ENCODE data around the gene DNER.
"Not testable (repeated sequence)": the region's sequence is repeated elsewhere in the genome, so short reads cannot be mapped to it uniquely, and the experiment has no call there.

DNER gene

DNA sequence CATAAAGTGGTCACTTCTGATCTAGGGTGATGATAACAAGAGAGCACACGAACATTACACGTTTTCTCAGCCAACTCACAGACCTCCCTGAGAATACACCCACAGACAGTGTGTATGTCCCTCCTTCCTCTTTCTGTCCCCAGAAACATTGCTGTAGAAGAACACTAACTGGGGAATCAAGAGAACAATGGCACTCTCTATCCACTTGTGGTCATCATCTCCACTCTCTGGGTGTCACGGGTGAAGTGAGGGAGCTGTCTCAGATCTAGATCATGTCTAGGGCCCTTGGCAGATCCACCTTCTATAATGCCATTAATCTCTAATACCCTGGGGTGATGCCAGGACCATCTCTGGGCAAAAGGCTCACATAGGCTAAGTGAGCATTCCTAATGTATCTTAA lies 97.9 kb downstream of the DNER start:
- Histone ChIP-seq H3K4me1 (ENCODE audit: insufficient read depth, low read length, poor library complexity, severe bottlenecking) (no peaks in the 10 kb centered on the region), H3K9ac (ENCODE audit: low read depth, low read length, poor library complexity, severe bottlenecking) (no peak overlapping the region), H3K9me3 (ENCODE audit: insufficient read depth, low read depth, low read length) (no peaks in the 10 kb centered on the region), H4K20me1 (ENCODE audit: insufficient read depth, low read length, poor library complexity, severe bottlenecking) (no peaks in the 10 kb centered on the region), H3K9me2 (replicated peaks; ENCODE audit: low read depth, low read length) (no peaks in the 10 kb centered on the region), H3K4me3 (ENCODE audit: low read length, poor library complexity, severe bottlenecking) (no peak overlapping the region), H2AFZ (ENCODE audit: low read length) (no peak overlapping the region), H3K27me3 (ENCODE audit: insufficient read depth, low read length, poor library complexity, severe bottlenecking) (no peaks in the 10 kb centered on the region), H3F3A (ENCODE audit: low read depth) (no peaks in the 10 kb centered on the region), H3K79me2 (ENCODE audit: insufficient read depth, low read length) (no peaks in the 10 kb centered on the region), H3K4me2 (ENCODE audit: low read depth, low read length, poor library complexity, severe bottlenecking) (no peak overlapping the region), H3K36me3 (ENCODE audit: insufficient read depth, low read length) (no peaks in the 10 kb centered on the region)
- TF ChIP-seq, protein P1, sequence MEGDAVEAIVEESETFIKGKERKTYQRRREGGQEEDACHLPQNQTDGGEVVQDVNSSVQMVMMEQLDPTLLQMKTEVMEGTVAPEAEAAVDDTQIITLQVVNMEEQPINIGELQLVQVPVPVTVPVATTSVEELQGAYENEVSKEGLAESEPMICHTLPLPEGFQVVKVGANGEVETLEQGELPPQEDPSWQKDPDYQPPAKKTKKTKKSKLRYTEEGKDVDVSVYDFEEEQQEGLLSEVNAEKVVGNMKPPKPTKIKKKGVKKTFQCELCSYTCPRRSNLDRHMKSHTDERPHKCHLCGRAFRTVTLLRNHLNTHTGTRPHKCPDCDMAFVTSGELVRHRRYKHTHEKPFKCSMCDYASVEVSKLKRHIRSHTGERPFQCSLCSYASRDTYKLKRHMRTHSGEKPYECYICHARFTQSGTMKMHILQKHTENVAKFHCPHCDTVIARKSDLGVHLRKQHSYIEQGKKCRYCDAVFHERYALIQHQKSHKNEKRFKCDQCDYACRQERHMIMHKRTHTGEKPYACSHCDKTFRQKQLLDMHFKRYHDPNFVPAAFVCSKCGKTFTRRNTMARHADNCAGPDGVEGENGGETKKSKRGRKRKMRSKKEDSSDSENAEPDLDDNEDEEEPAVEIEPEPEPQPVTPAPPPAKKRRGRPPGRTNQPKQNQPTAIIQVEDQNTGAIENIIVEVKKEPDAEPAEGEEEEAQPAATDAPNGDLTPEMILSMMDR (conservative IDR thresholded peaks at IDR 0.05; ENCODE audit: low read length): no peak
- TF ChIP-seq EZH2phosphoT487 (IDR thresholded peaks at IDR 0.05; ENCODE audit: borderline replicate concordance): no peak

DNA sequence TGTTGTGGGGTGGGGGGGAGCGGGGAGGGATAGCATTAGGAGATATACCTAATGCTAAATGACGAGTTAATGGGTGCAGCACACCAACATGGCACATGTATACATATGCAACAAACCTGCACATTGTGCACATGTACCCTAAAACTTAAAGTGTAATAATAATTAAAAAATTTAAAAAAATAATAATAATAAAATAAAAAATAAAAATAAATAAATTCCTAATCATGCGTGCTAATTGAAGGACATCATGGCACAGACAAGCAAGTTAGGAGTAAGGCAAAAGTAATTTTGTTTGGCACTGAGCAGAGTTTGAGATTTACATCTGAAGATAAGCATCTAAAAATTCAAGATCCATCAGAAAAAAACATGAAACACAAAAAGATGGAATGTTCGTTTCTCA lies 100.3 kb downstream of the DNER start:
- H3K36me3 ChIP-seq (ENCODE audit: insufficient read depth, low read length); H3K9me3 ChIP-seq (ENCODE audit: insufficient read depth, low read depth, low read length); H3K9me2 ChIP-seq (replicated peaks; ENCODE audit: low read depth, low read length): not testable (repeated sequence)

DNA sequence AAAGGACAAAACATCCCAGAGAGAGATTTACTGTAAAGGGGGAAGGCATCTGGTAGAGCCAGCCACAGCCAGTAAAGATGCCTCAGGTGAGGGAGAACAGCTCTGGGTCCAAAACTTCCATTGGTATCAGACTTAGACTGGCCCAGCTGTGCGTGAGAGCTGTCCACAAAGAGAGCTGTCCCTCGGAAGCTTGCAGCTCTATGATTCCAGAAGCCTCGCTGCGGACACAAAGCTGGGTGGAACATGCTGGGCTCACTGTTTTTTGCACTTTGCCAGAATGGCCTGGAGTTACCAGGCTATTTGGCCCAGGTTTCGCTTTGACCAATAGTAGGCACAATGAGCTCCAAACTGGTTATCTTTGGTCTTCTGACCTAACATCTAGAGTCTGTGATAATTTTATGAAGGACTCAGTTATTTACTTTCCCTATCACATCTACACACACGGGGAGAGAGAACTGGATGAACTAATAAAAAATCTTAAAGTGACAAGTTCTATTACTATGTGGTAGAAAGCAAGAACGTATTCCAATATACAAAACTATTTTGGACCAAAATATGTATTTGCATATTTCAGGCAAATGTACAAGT lies 101.9 kb downstream of the DNER start:
- no peak overlapping the region for H2AFZ ChIP-seq (ENCODE audit: low read length)
- H3K4me2 ChIP-seq (ENCODE audit: low read depth, low read length, poor library complexity, severe bottlenecking): no peak overlapping the region
- H3K9me3 ChIP-seq (ENCODE audit: insufficient read depth, low read depth, low read length): no peaks in the 10 kb centered on the region
- no peaks in the 10 kb centered on the region for H3K27me3 ChIP-seq (ENCODE audit: insufficient read depth, low read length, poor library complexity, severe bottlenecking)
- H3K4me3 ChIP-seq (ENCODE audit: low read length, poor library complexity, severe bottlenecking): no peak overlapping the region
- no peaks in the 10 kb centered on the region for H3K79me2 ChIP-seq (ENCODE audit: insufficient read depth, low read length)
- TF ChIP-seq, protein P1 (conservative IDR thresholded peaks at IDR 0.05; ENCODE audit: low read length): no peak
- no peak for TF ChIP-seq EZH2phosphoT487 (IDR thresholded peaks at IDR 0.05; ENCODE audit: borderline replicate concordance)
- no peaks in the 10 kb centered on the region for H3K36me3 ChIP-seq (ENCODE audit: insufficient read depth, low read length)
- H4K20me1 ChIP-seq (ENCODE audit: insufficient read depth, low read length, poor library complexity, severe bottlenecking): no peaks in the 10 kb centered on the region
- H3F3A ChIP-seq (ENCODE audit: low read depth): no peaks in the 10 kb centered on the region
- no peak overlapping the region for H3K9ac ChIP-seq (ENCODE audit: low read depth, low read length, poor library complexity, severe bottlenecking)
- no peaks in the 10 kb centered on the region for H3K9me2 ChIP-seq (replicated peaks; ENCODE audit: low read depth, low read length)
- H3K4me1 ChIP-seq (ENCODE audit: insufficient read depth, low read length, poor library complexity, severe bottlenecking): no peaks in the 10 kb centered on the region

More for the DNA sequence above, 100.3 kb downstream of the DNER start:
- not testable (repeated sequence) for H3K4me3 ChIP-seq (ENCODE audit: low read length, poor library complexity, severe bottlenecking); H2AFZ ChIP-seq (ENCODE audit: low read length); H3K27me3 ChIP-seq (ENCODE audit: insufficient read depth, low read length, poor library complexity, severe bottlenecking); H3K4me1 ChIP-seq (ENCODE audit: insufficient read depth, low read length, poor library complexity, severe bottlenecking); H4K20me1 ChIP-seq (ENCODE audit: insufficient read depth, low read length, poor library complexity, severe bottlenecking); H3K4me2 ChIP-seq (ENCODE audit: low read depth, low read length, poor library complexity, severe bottlenecking); H3K79me2 ChIP-seq (ENCODE audit: insufficient read depth, low read length); H3F3A ChIP-seq (ENCODE audit: low read depth); H3K9ac ChIP-seq (ENCODE audit: low read depth, low read length, poor library complexity, severe bottlenecking)

DNA sequence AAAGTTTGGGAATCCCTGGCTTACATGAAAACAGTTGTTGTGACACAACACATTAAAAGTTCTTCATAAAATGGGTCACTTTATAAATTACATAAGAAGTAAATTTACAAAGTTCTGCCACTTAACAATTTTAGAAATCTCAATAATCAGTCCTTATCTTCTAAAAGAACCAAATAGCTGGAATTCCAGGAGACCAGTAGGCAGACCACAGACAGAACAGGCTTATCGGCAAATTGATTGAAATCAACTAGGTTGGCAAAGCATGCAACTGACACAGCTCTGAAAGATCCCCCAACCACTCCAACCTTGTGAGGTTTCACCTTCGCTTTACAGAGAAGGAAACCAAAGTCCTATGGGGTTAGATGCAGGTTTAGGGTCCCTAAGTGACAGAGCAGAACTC lies 103.0 kb downstream of the DNER start:
- Histone ChIP-seq H4K20me1 (ENCODE audit: insufficient read depth, low read length, poor library complexity, severe bottlenecking) (no peaks in the 10 kb centered on the region), H2AFZ (ENCODE audit: low read length) (no peak overlapping the region), H3K4me1 (ENCODE audit: insufficient read depth, low read length, poor library complexity, severe bottlenecking) (no peaks in the 10 kb centered on the region), H3K9me3 (ENCODE audit: insufficient read depth, low read depth, low read length) (no peaks in the 10 kb centered on the region), H3K27me3 (ENCODE audit: insufficient read depth, low read length, poor library complexity, severe bottlenecking) (no peaks in the 10 kb centered on the region), H3K4me3 (ENCODE audit: low read length, poor library complexity, severe bottlenecking) (no peak overlapping the region), H3K9ac (ENCODE audit: low read depth, low read length, poor library complexity, severe bottlenecking) (no peak overlapping the region), H3F3A (ENCODE audit: low read depth) (no peaks in the 10 kb centered on the region), H3K9me2 (replicated peaks; ENCODE audit: low read depth, low read length) (no peaks in the 10 kb centered on the region), H3K36me3 (ENCODE audit: insufficient read depth, low read length) (no peaks in the 10 kb centered on the region), H3K4me2 (ENCODE audit: low read depth, low read length, poor library complexity, severe bottlenecking) (no peak overlapping the region), H3K79me2 (ENCODE audit: insufficient read depth, low read length) (no peaks in the 10 kb centered on the region)
- no peak for TF ChIP-seq EZH2phosphoT487 (IDR thresholded peaks at IDR 0.05; ENCODE audit: borderline replicate concordance)
- TF ChIP-seq, protein P1 (conservative IDR thresholded peaks at IDR 0.05; ENCODE audit: low read length): no peak

Measured in Loucy (cell line).